Smooth muscle cell (in vitro differentiated cells): ENCODE measurements around the gene ANKS1B. TPM values are rescaled to one million over a fixed set of nuclear protein-coding genes. Genes with fewer than 3 reads are reported as not detected.

Source experiments
- DNase-seq: peaks from one replicate; lab custom pipeline; 2025; ENCODE audit not compliant: unreplicated experiment; lab: John Stamatoyannopoulos, UW
- H2AFZ ChIP-seq: fragments of 200-600 bp; sonication (generic); 2 replicates; pipeline ENCODE4 v1.6.0; 2016; ENCODE audit warnings: antibody characterized with exemption, low read depth, mild to moderate bottlenecking
- H3F3A ChIP-seq: fragments of 200-600 bp; sonication (generic); 2 replicates; pipeline ENCODE4 v1.6.0; 2017; ENCODE audit warnings: antibody characterized with exemption, low read depth
- H3K27ac ChIP-seq: fragments of 200-600 bp; sonication (generic); 2 replicates; pipeline ENCODE4 v1.5.1; 2016; ENCODE audit warnings: low read depth, mild to moderate bottlenecking
- H3K27me3 ChIP-seq: fragments of 200-600 bp; sonication (generic); 2 replicates; pipeline ENCODE4 v1.6.1; 2016; ENCODE audit warnings: low read depth, mild to moderate bottlenecking
- H3K36me3 ChIP-seq: fragments of 200-600 bp; sonication (generic); 2 replicates; pipeline ENCODE4 v1.5.1; 2016; ENCODE audit warnings: low read depth
- H3K4me1 ChIP-seq: fragments of 200-600 bp; sonication (generic); 2 replicates; pipeline ENCODE4 v1.5.1; 2016; ENCODE audit warnings: low read depth
- H3K4me2 ChIP-seq: fragments of 200-600 bp; sonication (generic); 2 replicates; pipeline ENCODE4 v1.6.0; 2016; ENCODE audit warnings: mild to moderate bottlenecking
- H3K4me3 ChIP-seq: fragments of 200-600 bp; sonication (generic); 2 replicates; pipeline ENCODE4 v1.5.1; 2016; ENCODE audit warnings: mild to moderate bottlenecking
- H3K79me2 ChIP-seq: fragments of 200-600 bp; sonication (generic); 2 replicates; pipeline ENCODE4 v1.6.0; 2016; ENCODE audit warnings: low read depth, mild to moderate bottlenecking
- H3K9ac ChIP-seq: fragments of 200-600 bp; sonication (generic); 2 replicates; pipeline ENCODE4 v1.6.0; 2016; ENCODE audit warnings: low read depth
- H3K9me3 ChIP-seq: fragments of 200-600 bp; sonication (generic); replicated peaks from 2 replicates; pipeline ENCODE4 v1.5.1; 2016; ENCODE audit warnings: low read depth
- H4K20me1 ChIP-seq: fragments of 200-600 bp; sonication (generic); 2 replicates; pipeline ENCODE4 v1.6.0; 2016; ENCODE audit warnings: low read depth
- WGBS: methylation state at CpG from one replicate; pipeline ENCODE4 v1.1.7; 2016; ENCODE audit warnings: low lambda C conversion rate; 5-methylcytosine and 5-hydroxymethylcytosine counted together
- polyA plus RNA-seq: library from polyadenylated mRNA; unstranded; fragments of >200 nt; fragmentation: Nextera tagmentation; extraction: Ambion mirVana; gene quantifications from 2 replicates; pipeline ENCODE4 v1.2.1, GENCODE V29; 2016
- total RNA-seq: library from RNA; depleted of rRNA; stranded (reverse); fragments of >200 nt; gene quantifications from 2 replicates; pipeline ENCODE4 v1.2.3, GENCODE V29; 2014
- TF ChIP-seq, protein P1 (sequence below): fragments of 200-600 bp; sonication (generic); IDR thresholded peaks from 2 replicates; pipeline ENCODE4 v1.5.1; 2017; ENCODE audit warnings: borderline replicate concordance, mild to moderate bottlenecking, antibody characterized with exemption; ENCODE audit not compliant: insufficient read depth, poor library complexity, severe bottlenecking

The ANKS1B gene
- total and polyA plus RNA-seq, 2 experiments from 2014 or later, result 0.47 to 7.3 TPM

GRCh38 chr12:98714426-98714825 is 1270.3 kb downstream of the ANKS1B start:
- Histone ChIP-seq H3K4me2 (no peak overlapping the region), H3K9ac (no peak overlapping the region), H3K27ac (no peak overlapping the region), H4K20me1 (no peaks in the 10 kb centered on the region), H3K9me3 (no peaks in the 10 kb centered on the region), H3K4me3 (no peak overlapping the region), H3K4me1 (no peaks in the 10 kb centered on the region), H3F3A (no peaks in the 10 kb centered on the region), H3K36me3 (peaks cover 16% of the 10 kb centered on the region), H2AFZ (no peak overlapping the region), H3K27me3 (no peaks in the 10 kb centered on the region), H3K79me2 (no peaks in the 10 kb centered on the region)
- DNase-seq, result no peak
- TF ChIP-seq, protein P1, sequence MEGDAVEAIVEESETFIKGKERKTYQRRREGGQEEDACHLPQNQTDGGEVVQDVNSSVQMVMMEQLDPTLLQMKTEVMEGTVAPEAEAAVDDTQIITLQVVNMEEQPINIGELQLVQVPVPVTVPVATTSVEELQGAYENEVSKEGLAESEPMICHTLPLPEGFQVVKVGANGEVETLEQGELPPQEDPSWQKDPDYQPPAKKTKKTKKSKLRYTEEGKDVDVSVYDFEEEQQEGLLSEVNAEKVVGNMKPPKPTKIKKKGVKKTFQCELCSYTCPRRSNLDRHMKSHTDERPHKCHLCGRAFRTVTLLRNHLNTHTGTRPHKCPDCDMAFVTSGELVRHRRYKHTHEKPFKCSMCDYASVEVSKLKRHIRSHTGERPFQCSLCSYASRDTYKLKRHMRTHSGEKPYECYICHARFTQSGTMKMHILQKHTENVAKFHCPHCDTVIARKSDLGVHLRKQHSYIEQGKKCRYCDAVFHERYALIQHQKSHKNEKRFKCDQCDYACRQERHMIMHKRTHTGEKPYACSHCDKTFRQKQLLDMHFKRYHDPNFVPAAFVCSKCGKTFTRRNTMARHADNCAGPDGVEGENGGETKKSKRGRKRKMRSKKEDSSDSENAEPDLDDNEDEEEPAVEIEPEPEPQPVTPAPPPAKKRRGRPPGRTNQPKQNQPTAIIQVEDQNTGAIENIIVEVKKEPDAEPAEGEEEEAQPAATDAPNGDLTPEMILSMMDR, result no peak
- 73% methylated on average over 4 of the region's 4 CpGs for WGBS

GRCh38 chr12:98709022-98709421 is 1275.7 kb downstream of the ANKS1B start:
- Histone ChIP-seq H3F3A (no peaks in the 10 kb centered on the region), H3K9ac (no peak overlapping the region), H2AFZ (no peak overlapping the region), H4K20me1 (no peaks in the 10 kb centered on the region), H3K4me3 (no peak overlapping the region), H3K27ac (no peak overlapping the region), H3K36me3 (peaks cover 21% of the 10 kb centered on the region), H3K4me2 (no peak overlapping the region), H3K27me3 (no peaks in the 10 kb centered on the region), H3K79me2 (no peaks in the 10 kb centered on the region), H3K9me3 (no peaks in the 10 kb centered on the region), H3K4me1 (no peaks in the 10 kb centered on the region)
- no peak for DNase-seq
- 93% methylated on average over 1 of the region's 1 CpG for WGBS
- TF ChIP-seq, protein P1, result no peak

- no peak for DNase-seq
- no peak overlapping the region for H2AFZ ChIP-seq
- no peaks in the 10 kb centered on the region for H3K79me2 ChIP-seq
- H3K36me3 ChIP-seq, result peaks cover 6% of the 10 kb centered on the region
- no peaks in the 10 kb centered on the region for H3K27me3 ChIP-seq
- H4K20me1 ChIP-seq, result peaks cover 32% of the 10 kb centered on the region
- no peak overlapping the region for H3K4me3 ChIP-seq
- no peak overlapping the region for H3K9ac ChIP-seq
- WGBS, result 87% methylated on average over 1 of the region's 1 CpG
- no peak overlapping the region for H3K27ac ChIP-seq
- peaks cover 2% of the 10 kb centered on the region for H3K4me1 ChIP-seq
- H3F3A ChIP-seq, result no peaks in the 10 kb centered on the region
- TF ChIP-seq, protein P1, result no peak
- H3K9me3 ChIP-seq, result no peaks in the 10 kb centered on the region
- no peak overlapping the region for H3K4me2 ChIP-seq
Measured at GRCh38 chr12:98701166-98701565, 1283.6 kb downstream of the ANKS1B start.

DNA sequence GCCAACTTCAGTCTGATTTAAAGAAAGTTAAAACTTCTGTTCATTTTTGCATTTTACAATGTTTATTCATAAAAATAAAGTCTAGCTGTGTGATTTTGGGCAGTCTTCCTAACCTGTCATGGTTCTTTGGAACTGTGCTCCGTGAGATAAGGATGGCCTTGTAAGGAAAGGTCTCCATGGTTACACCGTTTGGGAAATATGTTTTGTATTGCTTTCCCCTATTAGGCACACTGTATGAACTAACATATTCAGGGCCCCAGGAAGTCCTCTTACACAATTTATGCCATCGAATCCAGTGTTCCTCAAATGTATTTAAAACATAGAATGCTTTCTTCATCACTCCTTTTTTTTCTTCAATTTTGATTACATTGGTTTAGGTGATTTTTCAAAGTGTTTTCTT is 1285.2 kb downstream of the ANKS1B start:
- no peak overlapping the region for H3K4me3 ChIP-seq
- DNase-seq, result no peak
- peaks cover 32% of the 10 kb centered on the region for H4K20me1 ChIP-seq
- peaks cover 6% of the 10 kb centered on the region for H3K4me1 ChIP-seq
- no peak overlapping the region for H3K9ac ChIP-seq
- no peak overlapping the region for H2AFZ ChIP-seq
- H3F3A ChIP-seq, result no peaks in the 10 kb centered on the region
- H3K36me3 ChIP-seq, result peaks cover 11% of the 10 kb centered on the region
- TF ChIP-seq, protein P1, result no peak
- H3K79me2 ChIP-seq, result no peaks in the 10 kb centered on the region
- no peak overlapping the region for H3K4me2 ChIP-seq
- no peak overlapping the region for H3K27ac ChIP-seq
- no peaks in the 10 kb centered on the region for H3K9me3 ChIP-seq
- WGBS, result 90% methylated on average over 3 of the region's 3 CpGs
- H3K27me3 ChIP-seq, result no peaks in the 10 kb centered on the region
